HFF-Myc (cell line): Measurements from ENCODE around the gene TMEM221.
"Not testable (repeated sequence)": the region's sequence is repeated elsewhere in the genome, so short reads cannot be mapped to it uniquely, and the experiment has no call there.

Experiments
- DNase-seq: peaks from one replicate; pipeline ENCODE4 v3.0.0-alpha.2; 2011; ENCODE audit warnings: low read depth; ENCODE audit errors: extremely low read depth
- H3K4me3 ChIP-seq: replicated peaks from 2 replicates; pipeline ENCODE4 v1.5.1; 2011; ENCODE audit warnings: low read depth, mild to moderate bottlenecking, control low read depth, low read length
- CTCF ChIP-seq: IDR thresholded peaks from 2 replicates; pipeline ENCODE4 v1.5.1; 2012; ENCODE audit warnings: mild to moderate bottlenecking, low read depth, low read length, control low read depth; ENCODE audit errors: missing control alignments

The TMEM221 gene

GRCh38 chr19:17482877-17483604 lies 34.6 kb upstream of the TMEM221 start:
- H3K4me3 ChIP-seq = no peak overlapping the region
- no peak for DNase-seq
- no peak for TF ChIP-seq CTCF

GRCh38 chr19:17481986-17482385 lies 33.5 kb upstream of the TMEM221 start:
- H3K4me3 ChIP-seq = no peak overlapping the region
- no peak for DNase-seq
- TF ChIP-seq CTCF = no peak

GRCh38 chr19:17479325-17479791 lies 30.9 kb upstream of the TMEM221 start:
- TF ChIP-seq CTCF = no peak
- DNase-seq = no peak
- no peak overlapping the region for H3K4me3 ChIP-seq

- no peak overlapping the region for H3K4me3 ChIP-seq
- no peak for DNase-seq
- TF ChIP-seq CTCF = no peak
Observed at GRCh38 chr19:17475541-17476115, 27.2 kb upstream of the TMEM221 start.

GRCh38 chr19:17475011-17475540 lies 26.6 kb upstream of the TMEM221 start:
- not testable (repeated sequence) for H3K4me3 ChIP-seq, DNase-seq

- TF ChIP-seq CTCF = no peak
- H3K4me3 ChIP-seq = no peak overlapping the region
- DNase-seq = peak; percentile 73
Observed at GRCh38 chr19:17473041-17473440, 24.6 kb upstream of the TMEM221 start.

- no peak for DNase-seq
- no peak for TF ChIP-seq CTCF
- H3K4me3 ChIP-seq = peak overlapping the region; percentile 55
Observed at GRCh38 chr19:17471410-17472125, 23.1 kb upstream of the TMEM221 start.
